GM12891 (cell line): ENCODE data around the gene RPL36AL.

Experiments
- POLR2A ChIP-seq: IDR thresholded peaks from 2 replicates; pipeline ENCODE4 v1.6.1; 2011; ENCODE audit warnings: low read depth, low read length, control low read depth
- POLR2AphosphoS5 ChIP-seq: IDR thresholded peaks from 2 replicates; pipeline ENCODE4 v1.6.1; 2011; ENCODE audit warnings: low read depth, low read length, control low read depth

GRCh38 chr14:49619730-49620129 is 696 bp downstream of the RPL36AL start:
- TF ChIP-seq POLR2A (no peak), POLR2AphosphoS5 (no peak)
